B cell (primary cell): ENCODE data around the gene STX8. TPM values are rescaled to one million over a fixed set of nuclear protein-coding genes. Genes with fewer than 3 reads are reported as not detected.

Source experiments
- ATAC-seq: fragments of 200-7000 bp; cut with Tn5 transposase; one replicate; pipeline ENCODE4 v1.10.0; 2021; ENCODE audit warnings: low read depth, mild to moderate bottlenecking, moderate number of reproducible peaks, moderate library complexity
- CTCF ChIA-PET: fragments of 350-600 bp; sonication (Branson Sonifier 250); formaldehyde crosslinking; loops from one replicate; lab custom pipeline; 2021; ENCODE audit warnings: antibody characterized with exemption, inconsistent platforms; lab: Charles Lee
- POLR2A ChIA-PET: fragments of 350-600 bp; sonication (Branson Sonifier 250); formaldehyde crosslinking; loops from one replicate; lab custom pipeline; 2021; ENCODE audit warnings: antibody characterized with exemption; lab: Charles Lee
- DNase-seq: peaks from one replicate; pipeline ENCODE4 v3.0.0; 2013
- H2AFZ ChIP-seq: 2 replicates; pipeline ENCODE4 v1.6.1; 2012; ENCODE audit warnings: mild to moderate bottlenecking, low read depth, low read length; ENCODE audit not compliant: insufficient read depth, poor library complexity, severe bottlenecking
- H3K27ac ChIP-seq, 2 donors: 1 replicate in 1 of 2; 2 replicates in 1 of 2; pipeline ENCODE4 v1.5.1; 2012 to 2013; ENCODE audit warnings: low read length in 2 of 2, mild to moderate bottlenecking in 2 of 2, moderate library complexity in 1 of 2
- H3K27me3 ChIP-seq, 4 experiments: fragments of 200-600 bp in 1 of 4; sonication (generic) in 1 of 4; replicated peaks in 1 of 4; 1 replicate in 2 of 4; 2 replicates in 2 of 4; pipeline versions ENCODE4 v1.6.1 to v1.7.0; 2013 to 2016; ENCODE audit warnings: low read length in 3 of 4, mild to moderate bottlenecking in 2 of 4, mixed read lengths in 1 of 4, moderate library complexity in 1 of 4; ENCODE audit not compliant: insufficient read depth in 4 of 4, control insufficient read depth in 3 of 4; ENCODE audit errors: control extremely low read depth in 1 of 4
- H3K36me3 ChIP-seq, 2 experiments: replicated peaks in 1 of 2; 1 replicate in 1 of 2; 2 replicates in 1 of 2; pipeline versions ENCODE4 v1.6.1 to v1.7.1; 2013; ENCODE audit warnings: low read length in 1 of 2; ENCODE audit not compliant: insufficient read depth in 2 of 2, control insufficient read depth in 1 of 2; ENCODE audit errors: control extremely low read depth in 1 of 2, extremely low read depth in 1 of 2
- H3K4me1 ChIP-seq, 2 donors: fragments of 200-600 bp in 1 of 2; sonication (generic) in 1 of 2; 1 replicate in 1 of 2; 2 replicates in 1 of 2; pipeline versions ENCODE4 v1.5.1 to v1.6.1; 2013 to 2017; ENCODE audit warnings: low read length in 2 of 2; ENCODE audit not compliant: control insufficient read depth in 2 of 2, insufficient read depth in 2 of 2
- H3K4me2 ChIP-seq: replicated peaks from 2 replicates; pipeline ENCODE3; 2012; ENCODE audit warnings: mild to moderate bottlenecking, low read depth, low read length; ENCODE audit not compliant: poor library complexity, severe bottlenecking
- H3K4me3 ChIP-seq, 5 experiments: fragments of 200-600 bp in 1 of 5; sonication (generic) in 1 of 5; 1 replicate in 3 of 5; 2 replicates in 2 of 5; pipeline versions ENCODE4 v1.5.1 to v1.7.0; 2011 to 2016; ENCODE audit warnings: low read length in 4 of 5, mild to moderate bottlenecking in 4 of 5, low read depth in 2 of 5, control low read depth in 1 of 5, moderate library complexity in 1 of 5; ENCODE audit not compliant: insufficient read depth in 1 of 5; ENCODE audit errors: control extremely low read depth in 1 of 5, extremely low read depth in 1 of 5
- H3K79me2 ChIP-seq: fragments of 200-600 bp; sonication (generic); one replicate; pipeline ENCODE4 v1.6.0; 2016; ENCODE audit warnings: low read length; ENCODE audit not compliant: control insufficient read depth, insufficient read depth
- H3K9ac ChIP-seq: fragments of 200-600 bp; sonication (generic); 2 replicates; pipeline ENCODE4 v1.6.1; 2017; ENCODE audit warnings: mild to moderate bottlenecking, low read length, moderate library complexity
- H3K9me3 ChIP-seq, 3 donors: one replicate each; pipeline versions ENCODE4 v1.6.1 to v1.7.1; 2013; ENCODE audit warnings: low read length in 2 of 3; ENCODE audit not compliant: control insufficient read depth in 2 of 3, insufficient read depth in 1 of 3; ENCODE audit errors: control extremely low read depth in 1 of 3
- H4K20me1 ChIP-seq: 2 replicates; pipeline ENCODE4 v1.6.0; 2012; ENCODE audit warnings: mild to moderate bottlenecking, low read length; ENCODE audit not compliant: insufficient read depth, control insufficient read depth, poor library complexity, severe bottlenecking
- H3K27ac Mint-ChIP-seq: one replicate; pipeline ENCODE4 v1.8.0; 2021; ENCODE audit warnings: mixed read lengths
- H3K27me3 Mint-ChIP-seq: one replicate; pipeline ENCODE4 v1.8.0; 2021; ENCODE audit warnings: mixed read lengths
- H3K4me1 Mint-ChIP-seq: one replicate; pipeline ENCODE4 v1.8.0; 2021; ENCODE audit warnings: mixed read lengths
- H3K4me3 Mint-ChIP-seq: one replicate; pipeline ENCODE4 v1.8.0; 2021; ENCODE audit warnings: mixed read lengths
- H3K9me3 Mint-ChIP-seq: one replicate; pipeline ENCODE4 v1.8.0; 2022; ENCODE audit warnings: mixed read lengths; ENCODE audit not compliant: insufficient read depth
- CTCF ChIP-seq: fragments of 200-600 bp; IDR thresholded peaks from one replicate; pipeline ENCODE4 v1.8.0; 2022; ENCODE audit warnings: antibody characterized with exemption, mild to moderate bottlenecking
- EZH2 ChIP-seq: IDR thresholded peaks from 2 replicates; pipeline ENCODE4 v1.6.1; 2012; ENCODE audit warnings: borderline replicate concordance, low read depth, mild to moderate bottlenecking, moderate library complexity, low read length; ENCODE audit not compliant: insufficient read depth, poor library complexity, severe bottlenecking
- WGBS: methylation state at CpG from one replicate; pipeline ENCODE4 v1.1.5; 2013; ENCODE audit warnings: missing lambda C conversion rate; ENCODE audit not compliant: insufficient coverage; 5-methylcytosine and 5-hydroxymethylcytosine counted together
- intact Hi-C: fragments of 100-400 bp; cut with micrococcal nuclease; formaldehyde crosslinking; loops from one replicate; pipeline ENCODE4 v1.10.0; 2022
- polyA plus RNA-seq: library from polyadenylated mRNA; depleted of rRNA; stranded (reverse); fragments of >200 nt; gene quantifications from 2 replicates; pipeline ENCODE4 v1.2.3, GENCODE V29; 2012
- total RNA-seq, 2 donors: library from RNA; stranded (reverse); fragments of 120-200 nt in 1 of 2; gene quantifications; 1 replicate in 1 of 2; 2 replicates in 1 of 2; pipeline versions ENCODE4 v1.2.3 to v1.2.4, GENCODE V29; 2013 to 2022

Gene STX8
- total and polyA plus RNA-seq, 2 donors (not counting 1 experiment from before 2014, with no cell fraction given): 35.8 to 61.5 TPM

- Histone ChIP-seq H2AFZ (no peak overlapping the region), H3K4me2 (no peak overlapping the region), H3K9ac (no peak overlapping the region), H3K4me3 (no peak overlapping the region), H3K27me3 (no peaks in the 10 kb centered on the region), H3K4me1 (no peaks in the 10 kb centered on the region), H3K79me2 (no peaks in the 10 kb centered on the region), H3K36me3 (peaks cover 0 to 7% of the 10 kb centered on the region in 2 experiments), H3K27ac (no peak overlapping the region), H4K20me1 (no peaks in the 10 kb centered on the region), H3K9me3 (no peaks in the 10 kb centered on the region)
- CTCF ChIA-PET: no interaction called here
- TF ChIP-seq EZH2 (no peak), CTCF (no peak)
- DNase-seq (no peak), ATAC-seq (no peak)
- intact Hi-C loops: no loop called here
- no peaks in the 10 kb centered on the region for H3K4me1 Mint-ChIP-seq
- no peaks in the 10 kb centered on the region for H3K9me3 Mint-ChIP-seq
- POLR2A ChIA-PET: no interaction called here
- H3K4me3 Mint-ChIP-seq: no peak overlapping the region
- H3K27me3 Mint-ChIP-seq: no peaks in the 10 kb centered on the region
- H3K27ac Mint-ChIP-seq: no peak overlapping the region
- WGBS: 98% methylated on average over 8 of the region's 8 CpGs
Observed at GRCh38 chr17:9424071-9424640, 151.5 kb downstream of the STX8 start.

DNA sequence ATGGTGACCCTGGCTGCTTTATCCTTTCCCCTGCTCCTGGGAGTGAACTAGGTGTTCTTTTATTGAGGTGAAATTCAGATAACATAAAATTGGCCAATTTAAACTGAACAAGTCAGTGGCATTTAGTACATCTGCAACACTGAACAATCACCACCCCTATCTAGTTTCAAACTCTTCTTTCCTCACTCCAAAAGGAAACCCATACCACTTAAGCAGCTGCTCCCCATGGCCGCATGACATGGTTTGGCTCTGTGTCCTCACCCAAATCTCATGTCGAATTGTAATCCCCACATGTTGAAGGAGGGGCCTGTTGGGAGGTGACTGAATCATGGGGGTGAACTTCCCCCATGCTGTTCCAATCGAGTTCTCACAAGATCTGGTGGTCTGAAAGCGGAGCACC is 154.1 kb downstream of the STX8 start:
- POLR2A ChIA-PET: no interaction called here

More for the DNA sequence above, 154.1 kb downstream of the STX8 start:
- H3K9me3 Mint-ChIP-seq: no peaks in the 10 kb centered on the region
- Histone ChIP-seq H3K9me3 (peaks cover 0 to 5% (median 0%) of the 10 kb centered on the region in 3 donors), H3K4me3 (no peak overlapping the region), H3K9ac (no peak overlapping the region), H3K79me2 (no peaks in the 10 kb centered on the region), H2AFZ (no peak overlapping the region), H3K27me3 (no peaks in the 10 kb centered on the region), H3K36me3 (peaks cover 0 to 7% of the 10 kb centered on the region in 2 experiments), H3K4me1 (no peaks in the 10 kb centered on the region), H3K4me2 (no peak overlapping the region), H3K27ac (no peak overlapping the region), H4K20me1 (no peaks in the 10 kb centered on the region)
- H3K27me3 Mint-ChIP-seq: no peaks in the 10 kb centered on the region
- peaks cover 3% of the 10 kb centered on the region for H3K4me1 Mint-ChIP-seq
- TF ChIP-seq EZH2 (no peak), CTCF (no peak)
- DNase-seq: no peak
- CTCF ChIA-PET: no interaction called here
- intact Hi-C loops: no loop called here
- 100% methylated on average over 4 of the region's 4 CpGs for WGBS
- no peak overlapping the region for H3K27ac Mint-ChIP-seq
- no peak overlapping the region for H3K4me3 Mint-ChIP-seq
- no peak for ATAC-seq
